BE2C (cell line): ENCODE measurements around the gene GRB7.
"Not testable (repeated sequence)": the region's sequence is repeated elsewhere in the genome, so short reads cannot be mapped to it uniquely, and the experiment has no call there.

Experiments used
- DNase-seq: peaks from one replicate; pipeline ENCODE4 v3.0.0-alpha.2; 2020
- H3K27me3 ChIP-seq: fragments of 250-450 bp; sonication (Bioruptor Pico); 2 replicates; pipeline ENCODE4 v1.5.1; 2020; ENCODE audit warnings: mild to moderate bottlenecking
- H3K36me3 ChIP-seq: fragments of 250-450 bp; sonication (Bioruptor Pico); 2 replicates; pipeline ENCODE4 v1.5.1; 2020; ENCODE audit warnings: mild to moderate bottlenecking
- H3K4me1 ChIP-seq: fragments of 250-450 bp; sonication (Bioruptor Pico); 2 replicates; pipeline ENCODE4 v1.5.1; 2020
- H3K4me3 ChIP-seq: 2 replicates; pipeline ENCODE4 v1.5.1; 2011; ENCODE audit warnings: low read depth, low read length
- H3K9me3 ChIP-seq: fragments of 250-450 bp; sonication (Bioruptor Pico); 2 replicates; pipeline ENCODE4 v1.5.1; 2020
- CTCF ChIP-seq: IDR thresholded peaks from 2 replicates; pipeline ENCODE4 v1.5.1; 2012; ENCODE audit warnings: mild to moderate bottlenecking, low read depth, low read length

GRB7 gene

DNA sequence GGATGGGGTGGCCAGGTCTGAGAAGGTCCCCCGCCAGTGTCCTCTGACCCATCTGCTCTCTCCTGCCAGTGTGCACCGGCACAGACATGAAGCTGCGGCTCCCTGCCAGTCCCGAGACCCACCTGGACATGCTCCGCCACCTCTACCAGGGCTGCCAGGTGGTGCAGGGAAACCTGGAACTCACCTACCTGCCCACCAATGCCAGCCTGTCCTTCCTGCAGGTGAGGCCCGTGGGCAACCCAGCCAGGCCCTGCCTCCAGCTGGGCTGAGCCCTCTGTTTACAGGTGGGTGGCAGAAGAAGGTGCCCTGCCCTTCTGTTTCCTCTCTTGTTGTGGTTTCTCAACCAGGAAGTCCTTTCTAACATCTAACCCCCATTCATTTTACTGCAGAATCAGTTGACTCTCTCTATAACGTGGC, 30.8 kb upstream of the GRB7 start:
- no peaks in the 10 kb centered on the region for H3K9me3 ChIP-seq
- no peak for DNase-seq
- H3K36me3 ChIP-seq, result no peaks in the 10 kb centered on the region
- H3K4me1 ChIP-seq, result no peaks in the 10 kb centered on the region
- H3K4me3 ChIP-seq, result no peak overlapping the region
- TF ChIP-seq CTCF, result no peak
- peaks cover 19% of the 10 kb centered on the region for H3K27me3 ChIP-seq

GRCh38 chr17:39709319-39709997, 28.3 kb upstream of the GRB7 start:
- H3K9me3 ChIP-seq, result no peaks in the 10 kb centered on the region
- no peak overlapping the region for H3K4me3 ChIP-seq
- H3K4me1 ChIP-seq, result no peaks in the 10 kb centered on the region
- no peaks in the 10 kb centered on the region for H3K36me3 ChIP-seq
- DNase-seq, result no peak
- H3K27me3 ChIP-seq, result peaks cover 10% of the 10 kb centered on the region
- TF ChIP-seq CTCF, result no peak

DNA sequence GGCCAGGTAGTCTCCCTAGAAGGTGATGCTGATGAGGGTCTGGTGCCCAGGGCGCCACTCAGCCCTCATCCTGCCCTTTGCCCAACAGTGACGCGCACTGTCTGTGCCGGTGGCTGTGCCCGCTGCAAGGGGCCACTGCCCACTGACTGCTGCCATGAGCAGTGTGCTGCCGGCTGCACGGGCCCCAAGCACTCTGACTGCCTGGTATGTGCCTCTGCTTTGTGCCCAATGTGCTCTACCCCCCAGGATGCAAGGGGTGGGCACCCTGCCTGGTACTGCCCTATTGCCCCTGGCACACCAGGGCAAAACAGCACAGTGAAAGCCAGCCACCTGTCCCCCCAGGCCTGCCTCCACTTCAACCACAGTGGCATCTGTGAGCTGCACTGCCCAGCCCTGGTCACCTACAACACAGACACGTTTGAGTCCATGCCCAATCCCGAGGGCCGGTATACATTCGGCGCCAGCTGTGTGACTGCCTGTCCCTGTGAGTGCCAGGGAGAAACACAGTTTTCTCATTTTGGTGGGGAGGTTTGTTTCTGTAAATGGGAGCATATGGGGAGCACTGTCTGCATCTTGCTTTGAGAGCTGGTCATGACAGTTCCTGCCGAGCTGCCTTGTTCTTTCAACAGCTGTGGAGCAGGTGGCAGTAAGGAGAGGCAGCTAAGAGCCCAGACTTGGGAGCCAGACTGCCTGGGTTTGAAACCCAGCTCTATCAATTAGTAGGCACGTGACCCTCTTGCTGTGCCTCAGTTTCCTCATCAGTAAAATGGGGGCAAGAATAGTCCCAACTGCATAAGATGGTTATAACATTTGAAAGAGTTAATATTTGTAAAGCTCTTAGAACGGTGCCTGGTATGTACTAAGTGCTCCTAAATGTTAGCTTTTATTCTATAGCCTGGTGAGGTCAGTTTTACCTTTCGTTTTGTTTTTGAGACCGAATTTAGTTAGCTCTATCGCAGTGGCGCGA, 27.5 kb upstream of the GRB7 start:
- no peaks in the 10 kb centered on the region for H3K4me1 ChIP-seq
- H3K36me3 ChIP-seq, result no peaks in the 10 kb centered on the region
- no peaks in the 10 kb centered on the region for H3K9me3 ChIP-seq
- no peak for TF ChIP-seq CTCF
- H3K27me3 ChIP-seq, result peaks cover 4% of the 10 kb centered on the region; the same call in 1 of the 2 replicates
- no peak for DNase-seq
- H3K4me3 ChIP-seq, result no peak overlapping the region

- not testable (repeated sequence) for H3K36me3 ChIP-seq, DNase-seq, H3K4me1 ChIP-seq
Measured at GRCh38 chr17:39711071-39711470, 26.7 kb upstream of the GRB7 start.

DNA sequence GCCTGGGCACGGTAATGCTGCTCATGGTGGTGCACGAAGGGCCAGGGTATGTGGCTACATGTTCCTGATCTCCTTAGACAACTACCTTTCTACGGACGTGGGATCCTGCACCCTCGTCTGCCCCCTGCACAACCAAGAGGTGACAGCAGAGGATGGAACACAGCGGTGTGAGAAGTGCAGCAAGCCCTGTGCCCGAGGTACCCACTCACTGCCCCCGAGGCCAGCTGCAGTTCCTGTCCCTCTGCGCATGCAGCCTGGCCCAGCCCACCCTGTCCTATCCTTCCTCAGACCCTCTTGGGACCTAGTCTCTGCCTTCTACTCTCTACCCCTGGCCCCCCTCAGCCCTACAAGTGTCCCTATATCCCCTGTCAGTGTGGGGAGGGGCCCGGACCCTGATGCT, 25.9 kb upstream of the GRB7 start:
- TF ChIP-seq CTCF, result no peak
- Histone ChIP-seq H3K4me3 (no peak overlapping the region), H3K9me3 (no peaks in the 10 kb centered on the region), H3K4me1 (no peaks in the 10 kb centered on the region), H3K27me3 (peaks cover 5% of the 10 kb centered on the region; the same call in 1 of the 2 replicates), H3K36me3 (no peaks in the 10 kb centered on the region)
- DNase-seq, result no peak

More at GRCh38 chr17:39711071-39711470, 26.7 kb upstream of the GRB7 start:
- not testable (repeated sequence) for H3K4me3 ChIP-seq, H3K9me3 ChIP-seq, H3K27me3 ChIP-seq

DNA sequence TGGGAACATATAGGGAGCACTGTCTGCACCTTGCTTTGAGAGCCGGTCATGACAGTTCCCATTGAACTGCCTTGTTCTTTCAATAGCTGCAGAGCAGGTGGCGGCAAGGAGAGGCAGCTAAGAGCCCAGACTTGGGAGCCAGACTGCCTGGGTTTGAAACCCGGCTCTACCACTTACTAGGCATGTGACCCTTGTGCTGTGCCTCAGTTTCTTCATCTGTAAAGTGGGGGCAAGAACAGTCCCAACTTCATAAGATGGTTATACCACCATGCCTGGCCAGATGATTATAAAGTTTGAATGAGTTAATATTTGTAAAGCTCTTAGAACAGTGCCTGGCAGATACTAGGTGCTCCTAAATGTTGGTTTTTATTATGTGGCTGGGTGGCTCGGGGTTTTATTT, 23.5 kb upstream of the GRB7 start:
- no peaks in the 10 kb centered on the region for H3K9me3 ChIP-seq
- no peak for DNase-seq
- H3K4me1 ChIP-seq, result no peaks in the 10 kb centered on the region
- TF ChIP-seq CTCF, result no peak
- H3K36me3 ChIP-seq, result no peaks in the 10 kb centered on the region
- H3K27me3 ChIP-seq, result peaks cover 11% of the 10 kb centered on the region; the same call in 1 of the 2 replicates
- H3K4me3 ChIP-seq, result no peak overlapping the region
